SK-N-SH (cell line): Measurements from ENCODE around the gene DFFB. TPM values are rescaled to one million over a fixed set of nuclear protein-coding genes. Genes with fewer than 3 reads are reported as not detected.

ENCODE experiments used
- CTCF ChIA-PET: fragments of 300-600, 350-600 bp; formaldehyde crosslinking; extraction: SDS; loops from one replicate; lab custom pipeline; 2021; lab: Yijun Ruan, JAX
- POLR2A ChIA-PET: fragments of 350-600 bp; sonication (Branson Sonifier 250); formaldehyde crosslinking; extraction: SDS; loops from one replicate; lab custom pipeline; 2020; ENCODE audit warnings: antibody characterized with exemption, inconsistent platforms; lab: Yijun Ruan, JAX
- DNase-seq: peaks from one replicate; pipeline ENCODE4 v3.0.0; 2012
- H2AFZ ChIP-seq: fragments of 200-600 bp; sonication (generic); 2 replicates; pipeline ENCODE4 v1.8.1; 2016; ENCODE audit warnings: antibody characterized with exemption, mild to moderate bottlenecking, low read depth
- H3F3A ChIP-seq: fragments of 200-600 bp; sonication (generic); replicated peaks from 2 replicates; pipeline ENCODE3; 2016; ENCODE audit warnings: antibody characterized with exemption, mild to moderate bottlenecking; ENCODE audit not compliant: insufficient read depth
- H3K27ac ChIP-seq, 2 experiments: fragments of 200-500 bp in 1 of 2; fragments of 200-600 bp in 1 of 2; sonication (Bioruptor generic) in 1 of 2; sonication (generic), shearing (Covaris generic) in 1 of 2; 2 replicates each; pipeline versions ENCODE4 v1.5.1 to v1.6.1; 2014 to 2016; ENCODE audit warnings: low read depth in 2 of 2, inconsistent platforms in 1 of 2, low read length in 1 of 2, mild to moderate bottlenecking in 1 of 2, mixed read lengths in 1 of 2
- H3K27me3 ChIP-seq: fragments of 200-600 bp; sonication (generic), shearing (Covaris generic); 2 replicates; pipeline ENCODE4 v1.6.1; 2016; ENCODE audit warnings: mixed run types; ENCODE audit not compliant: insufficient read depth
- H3K36me3 ChIP-seq, 2 experiments: fragments of 200-500 bp in 1 of 2; fragments of 200-600 bp in 1 of 2; sonication (Bioruptor generic) in 1 of 2; sonication (generic) in 1 of 2; replicated peaks in 1 of 2; 2 replicates each; pipeline versions ENCODE3 to v1.5.1; 2014 to 2016; ENCODE audit warnings: low read length in 1 of 2, mild to moderate bottlenecking in 1 of 2; ENCODE audit not compliant: insufficient read depth in 2 of 2, control insufficient read depth in 1 of 2
- H3K4me1 ChIP-seq, 2 experiments: fragments of 200-500 bp in 1 of 2; fragments of 200-600 bp in 1 of 2; sonication (Bioruptor generic) in 1 of 2; sonication (generic), shearing (Covaris generic) in 1 of 2; 2 replicates each; pipeline versions ENCODE4 v1.5.1 to v1.6.1; 2014 to 2016; ENCODE audit warnings: low read depth in 1 of 2, low read length in 1 of 2, mixed run types in 1 of 2; ENCODE audit not compliant: insufficient read depth in 2 of 2, control insufficient read depth in 1 of 2
- H3K4me2 ChIP-seq: fragments of 200-600 bp; sonication (generic), shearing (Covaris generic); 2 replicates; pipeline ENCODE4 v1.6.1; 2017; ENCODE audit warnings: mixed run types
- H3K4me3 ChIP-seq, 2 experiments: fragments of 200-500 bp in 1 of 2; fragments of 200-600 bp in 1 of 2; sonication (Bioruptor generic) in 1 of 2; sonication (generic), shearing (Covaris generic) in 1 of 2; 2 replicates each; pipeline versions ENCODE4 v1.5.1 to v1.8.1; 2014 to 2016; ENCODE audit warnings: low read depth in 2 of 2, inconsistent platforms in 1 of 2, low read length in 1 of 2, mild to moderate bottlenecking in 1 of 2, mixed read lengths in 1 of 2, moderate library complexity in 1 of 2
- H3K79me2 ChIP-seq: fragments of 200-600 bp; sonication (generic); 2 replicates; pipeline ENCODE4 v1.8.1; 2017; ENCODE audit warnings: mild to moderate bottlenecking; ENCODE audit not compliant: insufficient read depth
- H3K9ac ChIP-seq: fragments of 200-600 bp; sonication (generic); 2 replicates; pipeline ENCODE4 v1.6.1; 2017; ENCODE audit warnings: mixed run types
- H3K9me2 ChIP-seq: fragments of 200-600 bp; sonication (generic); 2 replicates; pipeline ENCODE4 v1.6.1; 2017; ENCODE audit warnings: mixed run types
- H3K9me3 ChIP-seq: fragments of 200-600 bp; sonication (generic); 2 replicates; pipeline ENCODE4 v1.6.1; 2017; ENCODE audit warnings: mixed run types, mild to moderate bottlenecking, moderate library complexity
- H4K20me1 ChIP-seq: fragments of 200-600 bp; sonication (generic); 2 replicates; pipeline ENCODE4 v1.6.1; 2017; ENCODE audit warnings: mild to moderate bottlenecking, mixed run types; ENCODE audit not compliant: insufficient read depth
- CTCF ChIP-seq: fragments of 200-600 bp; sonication (generic); IDR thresholded peaks from 2 replicates; pipeline ENCODE4 v1.6.1; 2017; ENCODE audit warnings: antibody characterized with exemption, mild to moderate bottlenecking, moderate library complexity
- FOSL2 ChIP-seq: IDR thresholded peaks from 2 replicates; pipeline ENCODE4 v1.4.0; 2012; ENCODE audit warnings: low read depth, mild to moderate bottlenecking, moderate library complexity, borderline replicate concordance
- GATA2 ChIP-seq: sonication (generic); formaldehyde crosslinking; IDR thresholded peaks from 2 replicates; pipeline ENCODE4 v1.5.0; 2020; ENCODE audit warnings: mild to moderate bottlenecking, missing genetic modification reagents
- IRF3 ChIP-seq: fragments of 150-350 bp; IDR thresholded peaks from 2 replicates; pipeline ENCODE4 v1.6.1; 2016; ENCODE audit warnings: mild to moderate bottlenecking, low read depth, low read length
- JUND ChIP-seq: IDR thresholded peaks from 2 replicates; pipeline ENCODE4 v1.4.0; 2012
- MEF2A ChIP-seq: IDR thresholded peaks from 2 replicates; pipeline ENCODE4 v1.4.0; 2012; ENCODE audit warnings: low read depth, borderline replicate concordance
- NFIC ChIP-seq: IDR thresholded peaks from 2 replicates; pipeline ENCODE4 v1.4.0; 2012; ENCODE audit warnings: borderline replicate concordance
- REST ChIP-seq: IDR thresholded peaks from 2 replicates; pipeline ENCODE4 v1.6.1; 2012; ENCODE audit warnings: mild to moderate bottlenecking, low read depth, low read length, moderate library complexity
- TCF12 ChIP-seq: IDR thresholded peaks from 2 replicates; pipeline ENCODE4 v1.4.0; 2012
- USF2 ChIP-seq: fragments of 150-350 bp; IDR thresholded peaks from 2 replicates; pipeline ENCODE4 v1.6.1; 2017; ENCODE audit warnings: antibody characterized with exemption, low read length, low read depth, borderline replicate concordance
- WGBS: methylation state at CpG from one replicate; pipeline ENCODE4 v1.1.6; 2017; ENCODE audit warnings: low lambda C conversion rate; 5-methylcytosine and 5-hydroxymethylcytosine counted together
- polyA plus RNA-seq, 3 experiments: library from polyadenylated mRNA; depleted of rRNA; stranded (reverse); fragments of >200 nt; gene quantifications; 2 replicates each; pipeline ENCODE4 v1.2.3, GENCODE V29; 2012

DFFB gene
- polyA plus RNA-seq, 1 of the 3 experiments (the other 2 are of a cell fraction) = 8.2 TPM

- Histone ChIP-seq H3K27me3 (no peaks in the 10 kb centered on the region), H4K20me1 (no peaks in the 10 kb centered on the region), H3F3A (no peaks in the 10 kb centered on the region), H3K4me3 (no peak overlapping the region), H3K9ac (no peak overlapping the region), H3K4me2 (no peak overlapping the region), H3K27ac (no peak overlapping the region), H3K4me1 (no peaks in the 10 kb centered on the region), H3K36me3 (peaks cover 7 to 15% of the 10 kb centered on the region in 2 experiments), H3K9me3 (no peaks in the 10 kb centered on the region), H3K79me2 (no peaks in the 10 kb centered on the region), H3K9me2 (no peaks in the 10 kb centered on the region), H2AFZ (no peak overlapping the region)
- TF ChIP-seq GATA2 (no peak), TCF12 (no peak), REST (no peak), USF2 (no peak), JUND (no peak), MEF2A (no peak), FOSL2 (no peak), NFIC (no peak), CTCF (no peak), IRF3 (no peak)
- 93% methylated on average over 18 of the region's 20 CpGs for WGBS
- ChIA-PET POLR2A (no interaction called here), CTCF (no interaction called here)
- DNase-seq = no peak
Measured at GRCh38 chr1:3880429-3881192, 23.3 kb downstream of the DFFB start.
